ENCODE measurements around the gene IPO11. TPM values are rescaled to one million over a fixed set of nuclear protein-coding genes. Genes with fewer than 3 reads are reported as not detected.
"Not testable (repeated sequence)": the region's sequence is repeated elsewhere in the genome, so short reads cannot be mapped to it uniquely, and the experiment has no call there.

The IPO11 gene
- total and polyA plus RNA-seq, 4 donors: 4.7 to 20.6 (median 9.0) TPM

GRCh38 chr5:62624436-62624835 is 211.9 kb downstream of the IPO11 start:
- H3K9ac ChIP-seq (ENCODE audit: low read depth in 1 of 2, low read length in 2 of 2); DNase-seq (ENCODE audit: low spot score); H3K4me1 ChIP-seq (ENCODE audit: control insufficient read depth in 4 of 4, insufficient read depth in 4 of 4, low read length in 3 of 4); H3K27me3 ChIP-seq (ENCODE audit: control insufficient read depth in 4 of 4, insufficient read depth in 4 of 4, low read length in 3 of 4); H3K27ac ChIP-seq (ENCODE audit: low read depth in 1 of 2, low read length in 2 of 2); H3K9me3 ChIP-seq (ENCODE audit: control insufficient read depth in 4 of 4, low read length in 3 of 4); H3K4me3 ChIP-seq (ENCODE audit: low read depth in 1 of 3, low read length in 3 of 3); H3K36me3 ChIP-seq (ENCODE audit: control insufficient read depth in 4 of 4, insufficient read depth in 3 of 4, low read depth in 1 of 4, low read length in 3 of 4): not testable (repeated sequence)
- 97% methylated on average over 7 of the region's 7 CpGs for WGBS

GRCh38 chr5:62626534-62626933 is 214.0 kb downstream of the IPO11 start:
- Histone ChIP-seq H3K36me3 (ENCODE audit: control insufficient read depth in 4 of 4, insufficient read depth in 3 of 4, low read depth in 1 of 4, low read length in 3 of 4) (peaks cover 0 to 6% (median 4%) of the 10 kb centered on the region in 4 donors), H3K4me3 (ENCODE audit: low read depth in 1 of 3, low read length in 3 of 3) (no peak overlapping the region), H3K27ac (ENCODE audit: low read depth in 1 of 2, low read length in 2 of 2) (no peak overlapping the region), H3K27me3 (ENCODE audit: control insufficient read depth in 4 of 4, insufficient read depth in 4 of 4, low read length in 3 of 4) (no peaks in the 10 kb centered on the region), H3K9ac (ENCODE audit: low read depth in 1 of 2, low read length in 2 of 2) (no peak overlapping the region), H3K9me3 (ENCODE audit: control insufficient read depth in 4 of 4, low read length in 3 of 4) (no peaks in the 10 kb centered on the region), H3K4me1 (ENCODE audit: control insufficient read depth in 4 of 4, insufficient read depth in 4 of 4, low read length in 3 of 4) (no peaks in the 10 kb centered on the region)
- no peak for DNase-seq (ENCODE audit: low spot score)
- TF ChIP-seq, protein P1, sequence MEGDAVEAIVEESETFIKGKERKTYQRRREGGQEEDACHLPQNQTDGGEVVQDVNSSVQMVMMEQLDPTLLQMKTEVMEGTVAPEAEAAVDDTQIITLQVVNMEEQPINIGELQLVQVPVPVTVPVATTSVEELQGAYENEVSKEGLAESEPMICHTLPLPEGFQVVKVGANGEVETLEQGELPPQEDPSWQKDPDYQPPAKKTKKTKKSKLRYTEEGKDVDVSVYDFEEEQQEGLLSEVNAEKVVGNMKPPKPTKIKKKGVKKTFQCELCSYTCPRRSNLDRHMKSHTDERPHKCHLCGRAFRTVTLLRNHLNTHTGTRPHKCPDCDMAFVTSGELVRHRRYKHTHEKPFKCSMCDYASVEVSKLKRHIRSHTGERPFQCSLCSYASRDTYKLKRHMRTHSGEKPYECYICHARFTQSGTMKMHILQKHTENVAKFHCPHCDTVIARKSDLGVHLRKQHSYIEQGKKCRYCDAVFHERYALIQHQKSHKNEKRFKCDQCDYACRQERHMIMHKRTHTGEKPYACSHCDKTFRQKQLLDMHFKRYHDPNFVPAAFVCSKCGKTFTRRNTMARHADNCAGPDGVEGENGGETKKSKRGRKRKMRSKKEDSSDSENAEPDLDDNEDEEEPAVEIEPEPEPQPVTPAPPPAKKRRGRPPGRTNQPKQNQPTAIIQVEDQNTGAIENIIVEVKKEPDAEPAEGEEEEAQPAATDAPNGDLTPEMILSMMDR (IDR thresholded peaks at IDR 0.05; ENCODE audit: low read depth, low read length, missing input control): no peak
- TF ChIP-seq MAX (IDR thresholded peaks at IDR 0.05): no peak
- no peak for TF ChIP-seq ZBTB33 (IDR thresholded peaks at IDR 0.05)
- no peak for TF ChIP-seq RXRA (IDR thresholded peaks at IDR 0.05)
- TF ChIP-seq GABPA (IDR thresholded peaks at IDR 0.05 in 1 of 2, conservative IDR thresholded peaks at IDR 0.05 in 1 of 2): no peak
- TF ChIP-seq ATF3 (IDR thresholded peaks at IDR 0.05): no peak
- TF ChIP-seq HNF4G (IDR thresholded peaks at IDR 0.05): no peak
- TF ChIP-seq TAF1 (conservative IDR thresholded peaks at IDR 0.05): no peak
- WGBS: 95% methylated on average over 2 of the region's 2 CpGs

DNA sequence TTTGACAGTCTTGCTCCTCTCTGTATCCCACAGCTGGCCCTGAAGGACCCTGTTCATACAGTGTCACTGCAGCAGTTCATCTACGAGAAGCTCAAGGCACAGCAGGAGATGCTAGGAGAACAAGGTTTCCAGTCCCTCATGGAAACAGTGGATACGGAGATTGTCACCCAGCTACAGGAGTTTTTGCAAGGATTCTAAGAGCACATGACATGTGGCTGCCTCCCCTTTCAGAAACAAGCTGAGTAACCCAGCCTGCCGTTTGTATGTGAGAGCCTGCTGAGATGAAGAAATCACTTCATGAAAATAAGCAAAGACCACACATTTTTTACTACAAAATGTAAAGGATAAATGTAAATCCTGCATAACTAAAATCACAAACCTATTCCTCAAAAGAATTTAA is 214.6 kb downstream of the IPO11 start:
- H3K27ac ChIP-seq (ENCODE audit: low read depth in 1 of 2, low read length in 2 of 2): no peak overlapping the region
- no peak overlapping the region for H3K9ac ChIP-seq (ENCODE audit: low read depth in 1 of 2, low read length in 2 of 2)
- no peak for DNase-seq (ENCODE audit: low spot score)
- H3K4me1 ChIP-seq (ENCODE audit: control insufficient read depth in 4 of 4, insufficient read depth in 4 of 4, low read length in 3 of 4): no peaks in the 10 kb centered on the region
- WGBS: 88% methylated on average over 3 of the region's 3 CpGs
- TF ChIP-seq EGR1 (IDR thresholded peaks at IDR 0.05; ENCODE audit: low read depth in 2 of 2): no peak
- H3K4me3 ChIP-seq (ENCODE audit: low read depth in 1 of 3, low read length in 3 of 3): no peak overlapping the region
- H3K9me3 ChIP-seq (ENCODE audit: control insufficient read depth in 4 of 4, low read length in 3 of 4): no peaks in the 10 kb centered on the region
- peaks cover 0 to 6% (median 4%) of the 10 kb centered on the region in 4 donors for H3K36me3 ChIP-seq (ENCODE audit: control insufficient read depth in 4 of 4, insufficient read depth in 3 of 4, low read depth in 1 of 4, low read length in 3 of 4)
- H3K27me3 ChIP-seq (ENCODE audit: control insufficient read depth in 4 of 4, insufficient read depth in 4 of 4, low read length in 3 of 4): no peaks in the 10 kb centered on the region

Measured in liver (tissue), 9 donors.